K562 (cell line): ENCODE results near the gene CCDC92. TPM values are rescaled to one million over a fixed set of nuclear protein-coding genes. Genes with fewer than 3 reads are reported as not detected.
A peak's percentile ranks its signal among the peaks of the same experiment; 100 is the strongest.

Experiments used
- ATAC-seq: fragments of 200-7000 bp; cut with Tn5 transposase; 3 replicates; pipeline ENCODE4 v1.9.1; 2020; ENCODE audit warnings: moderate library complexity
- BruUV-seq: library from RNA; stranded (reverse); fragments of 400-500 nt; replicated peaks from 2 replicates; lab custom pipeline; 2021; lab: Mats Ljungman, UMichigan
- CTCF ChIA-PET: fragments of 300-600 bp; formaldehyde crosslinking; extraction: SDS; loops from one replicate; lab custom pipeline; 2021; ENCODE audit warnings: low intra/inter-chr PET ratio; lab: Yijun Ruan, JAX
- POLR2A ChIA-PET: fragments of 300-600, 350-650 bp; sonication (Branson Sonifier 250); formaldehyde crosslinking; extraction: SDS; loops from one replicate; lab custom pipeline; 2021; ENCODE audit warnings: antibody characterized with exemption, inconsistent platforms; lab: Yijun Ruan, JAX
- DNase-seq, 4 experiments: peaks; one replicate each; pipeline versions ENCODE4 v3.0.0 to v3.0.0-alpha.2; 2011 to 2018; ENCODE audit warnings: low spot score in 3 of 4, mixed read lengths in 3 of 4; ENCODE audit errors: extremely low read depth in 1 of 4
- FAIRE-seq: peaks from 2 replicates; lab custom pipeline; 2011; peaks lifted over from hg19 to GRCh38; lab: Jason Lieb, UNC
- H2AFZ ChIP-seq: 2 replicates; pipeline ENCODE4 v1.6.0; 2011; ENCODE audit warnings: low read depth, low read length, control low read depth, inconsistent platforms
- H3K27ac ChIP-seq: fragments of 200-600 bp; 3 replicates; pipeline ENCODE4 v1.8.0; 2011; ENCODE audit warnings: low read depth, mild to moderate bottlenecking, control low read depth, inconsistent platforms, low read length, moderate library complexity, mixed read lengths; ENCODE audit errors: extremely low read depth
- H3K27me3 ChIP-seq, 2 experiments: fragments of 300-600 bp in 1 of 2; 2 replicates in 1 of 2; 3 replicates in 1 of 2; pipeline versions ENCODE4 v1.6.0 to v1.8.0; 2011; ENCODE audit warnings: inconsistent platforms in 2 of 2, low read length in 2 of 2, mild to moderate bottlenecking in 1 of 2, mixed read lengths in 1 of 2, moderate library complexity in 1 of 2; ENCODE audit not compliant: control insufficient read depth in 2 of 2, insufficient read depth in 2 of 2
- H3K36me3 ChIP-seq: fragments of 300-600 bp; 3 replicates; pipeline ENCODE4 v1.8.0; 2011; ENCODE audit warnings: mild to moderate bottlenecking, low read length, inconsistent platforms; ENCODE audit not compliant: control insufficient read depth, insufficient read depth
- H3K4me1 ChIP-seq, 2 experiments: fragments of 200-600 bp in 1 of 2; replicated peaks in 1 of 2; 2 replicates in 1 of 2; 3 replicates in 1 of 2; pipeline versions ENCODE4 v1.5.1 to v1.8.0; 2011; ENCODE audit warnings: inconsistent platforms in 2 of 2, low read length in 2 of 2, mild to moderate bottlenecking in 1 of 2, mixed read lengths in 1 of 2, moderate library complexity in 1 of 2; ENCODE audit not compliant: control insufficient read depth in 2 of 2, insufficient read depth in 2 of 2
- H3K4me2 ChIP-seq: 2 replicates; pipeline ENCODE4 v1.6.1; 2011; ENCODE audit warnings: low read length, control low read depth, inconsistent platforms, mixed read lengths; ENCODE audit not compliant: insufficient read depth
- H3K4me3 ChIP-seq: fragments of 200-600 bp; sonication (generic), shearing (Covaris generic); 2 replicates; pipeline ENCODE4 v1.5.1; 2016; ENCODE audit warnings: control low read depth, inconsistent platforms
- H3K79me2 ChIP-seq: fragments of 200-600 bp; 3 replicates; pipeline ENCODE4 v1.8.0; 2011; ENCODE audit warnings: low read length, inconsistent platforms; ENCODE audit not compliant: control insufficient read depth, insufficient read depth
- H3K9ac ChIP-seq, 2 experiments: 2 replicates each; pipeline versions ENCODE4 v1.6.0 to v1.6.1; 2011; ENCODE audit warnings: low read depth in 2 of 2, low read length in 2 of 2, control low read depth in 1 of 2, inconsistent platforms in 1 of 2, mild to moderate bottlenecking in 1 of 2, mixed read lengths in 1 of 2; ENCODE audit not compliant: insufficient read depth in 1 of 2
- H3K9me1 ChIP-seq: one replicate; pipeline ENCODE4 v1.6.0; 2011; ENCODE audit warnings: inconsistent platforms, mild to moderate bottlenecking, low read length, moderate library complexity; ENCODE audit not compliant: control insufficient read depth, insufficient read depth
- H3K9me3 ChIP-seq: replicated peaks from 2 replicates; pipeline ENCODE4 v1.5.1; 2011; ENCODE audit warnings: low read depth, low read length, inconsistent platforms; ENCODE audit not compliant: control insufficient read depth, insufficient read depth
- H4K20me1 ChIP-seq: replicated peaks from 2 replicates; pipeline ENCODE4 v1.6.1; 2011; ENCODE audit warnings: low read length, inconsistent platforms, mixed read lengths; ENCODE audit not compliant: control insufficient read depth, insufficient read depth
- KAT8 ChIP-seq: fragments of 450-650 bp; IDR thresholded peaks from 2 replicates; pipeline ENCODE4 v1.6.1; 2016; ENCODE audit warnings: low read depth, mild to moderate bottlenecking
- ZNF239 ChIP-seq: fragments of 250-450 bp; sonication (Bioruptor Pico); IDR thresholded peaks from 2 replicates; pipeline ENCODE4 v1.4.0; 2020; ENCODE audit warnings: mild to moderate bottlenecking
- WGBS: fragments of 100-300 bp; shearing (Covaris generic); methylation state at CpG from one replicate; pipeline ENCODE4 v1.1.6; 2016; ENCODE audit warnings: low coverage, mixed read lengths; ENCODE audit not compliant: insufficient coverage; ENCODE audit errors: missing lambda C conversion rate; 5-methylcytosine and 5-hydroxymethylcytosine counted together
- in situ Hi-C: fragments of 300-500 bp; cut with MboI; formaldehyde crosslinking; loops from 4 replicates; pipeline ENCODE4 v1.15.0; 2018; ENCODE audit warnings: inconsistent platforms, mixed read lengths
- intact Hi-C: fragments of 100-400 bp; cut with micrococcal nuclease; formaldehyde crosslinking; loops from 2 replicates; pipeline ENCODE4 v1.14.2; 2022
- polyA plus RNA-seq, 8 experiments: library from polyadenylated mRNA; depleted of rRNA in 4 of 8; stranded (reverse) in 5 of 8; unstranded in 3 of 8; fragments of >200 nt; fragmentation: Nextera tagmentation in 2 of 8; fragmentation: Illumina TruSeq in 1 of 8; extraction: Ambion mirVana in 2 of 8; extraction: Trizol in 1 of 8; gene quantifications; 2 replicates each; pipeline versions ENCODE4 v1.2.1 to v1.2.3, GENCODE V29; 2011 to 2014; ENCODE audit warnings: inconsistent platforms in 1 of 8, missing spikeins in 1 of 8
- total RNA-seq, 7 experiments: library from RNA; depleted of rRNA in 6 of 7; stranded (reverse); fragments of >200 nt in 6 of 7; fragmentation: Illumina TruSeq in 2 of 7; extraction: Trizol in 2 of 7; gene quantifications; 2 replicates each; pipeline versions ENCODE4 v1.2.1 to v1.2.3, GENCODE V29; 2011 to 2021; ENCODE audit warnings: low replicate concordance in 1 of 7
- TF ChIP-seq, protein P1 (sequence below), 3 experiments: fragments of 200-800 bp in 1 of 3; fragments of 250-450 bp in 1 of 3; fragments of 450-650 bp in 1 of 3; sonication (Bioruptor Pico) in 1 of 3; sonication (Bioruptor generic) in 1 of 3; formaldehyde crosslinking in 1 of 3; IDR thresholded peaks; 2 replicates each; pipeline versions ENCODE4 v1.6.1 to v1.8.0; 2016 to 2022; ENCODE audit warnings: mild to moderate bottlenecking in 2 of 3, missing genetic modification characterization in 2 of 3, missing compliant biosample characterization in 1 of 3, moderate library complexity in 1 of 3

The CCDC92 gene
- total and polyA plus RNA-seq, 9 of the 15 experiments (the other 6 are each of a cell fraction or from before 2014, with no cell fraction given): 0.27 to 5.9 (median 2.1) TPM

DNA sequence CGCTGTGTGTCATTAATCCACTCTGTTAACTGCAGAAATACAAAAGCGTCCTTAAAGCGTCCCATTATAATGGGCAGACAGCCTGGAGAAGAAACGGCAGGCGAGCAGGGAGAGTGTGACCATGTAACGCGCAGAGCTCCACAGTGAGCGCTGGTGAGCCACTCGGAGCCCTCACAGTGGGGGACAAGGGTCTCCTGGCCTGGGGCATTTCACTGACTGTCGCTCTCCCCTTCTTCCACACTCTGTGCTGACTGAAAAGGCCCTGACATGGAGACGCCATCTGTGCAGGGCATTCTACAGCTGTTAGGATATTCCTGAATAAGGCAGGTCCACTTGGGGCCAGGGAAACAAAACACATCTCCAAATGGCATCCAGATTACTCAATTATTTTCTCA lies 24.2 kb downstream of the CCDC92 start:
- ATAC-seq: no peak; the same call in 2 of the 3 replicates
- no peak for FAIRE-seq
- Histone ChIP-seq H3K9ac (peak overlapping the region in 1 of 2 experiments; percentile 39; a peak in 1 of 4 replicates), H3K4me2 (no peak overlapping the region), H3K9me3 (no peaks in the 10 kb centered on the region), H3K4me3 (no peak overlapping the region), H3K79me2 (no peaks in the 10 kb centered on the region), H3K4me1 (peaks cover 9 to 11% of the 10 kb centered on the region in 2 experiments; a peak in 4 of 5 replicates), H3K27me3 (peaks cover 17 to 27% of the 10 kb centered on the region in 2 experiments; a peak in 4 of 5 replicates), H3K9me1 (no peaks in the 10 kb centered on the region), H4K20me1 (no peaks in the 10 kb centered on the region), H2AFZ (peak overlapping the region; percentile 8; the same call in 1 of the 2 replicates), H3K36me3 (no peaks in the 10 kb centered on the region), H3K27ac (no peak overlapping the region)
- intact Hi-C loops: no loop called here
- no TSS peak for BruUV-seq
- DNase-seq: no peak
- in situ Hi-C loops: no loop called here
- ChIA-PET POLR2A (interaction anchor here (0.6 to 0.9 kb wide), 2 partner anchors 20 to 34 kb away, joined by 3 to 4 read pairs; no protein-coding TSS in a partner anchor), CTCF (no interaction called here)
- TF ChIP-seq, protein P1, sequence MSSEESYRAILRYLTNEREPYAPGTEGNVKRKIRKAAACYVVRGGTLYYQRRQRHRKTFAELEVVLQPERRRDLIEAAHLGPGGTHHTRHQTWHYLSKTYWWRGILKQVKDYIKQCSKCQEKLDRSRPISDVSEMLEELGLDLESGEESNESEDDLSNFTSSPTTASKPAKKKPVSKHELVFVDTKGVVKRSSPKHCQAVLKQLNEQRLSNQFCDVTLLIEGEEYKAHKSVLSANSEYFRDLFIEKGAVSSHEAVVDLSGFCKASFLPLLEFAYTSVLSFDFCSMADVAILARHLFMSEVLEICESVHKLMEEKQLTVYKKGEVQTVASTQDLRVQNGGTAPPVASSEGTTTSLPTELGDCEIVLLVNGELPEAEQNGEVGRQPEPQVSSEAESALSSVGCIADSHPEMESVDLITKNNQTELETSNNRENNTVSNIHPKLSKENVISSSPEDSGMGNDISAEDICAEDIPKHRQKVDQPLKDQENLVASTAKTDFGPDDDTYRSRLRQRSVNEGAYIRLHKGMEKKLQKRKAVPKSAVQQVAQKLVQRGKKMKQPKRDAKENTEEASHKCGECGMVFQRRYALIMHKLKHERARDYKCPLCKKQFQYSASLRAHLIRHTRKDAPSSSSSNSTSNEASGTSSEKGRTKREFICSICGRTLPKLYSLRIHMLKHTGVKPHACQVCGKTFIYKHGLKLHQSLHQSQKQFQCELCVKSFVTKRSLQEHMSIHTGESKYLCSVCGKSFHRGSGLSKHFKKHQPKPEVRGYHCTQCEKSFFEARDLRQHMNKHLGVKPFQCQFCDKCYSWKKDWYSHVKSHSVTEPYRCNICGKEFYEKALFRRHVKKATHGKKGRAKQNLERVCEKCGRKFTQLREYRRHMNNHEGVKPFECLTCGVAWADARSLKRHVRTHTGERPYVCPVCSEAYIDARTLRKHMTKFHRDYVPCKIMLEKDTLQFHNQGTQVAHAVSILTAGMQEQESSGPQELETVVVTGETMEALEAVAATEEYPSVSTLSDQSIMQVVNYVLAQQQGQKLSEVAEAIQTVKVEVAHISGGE (CRISPR knock-in tag; IDR thresholded peaks at IDR 0.05): no peak
- TF ChIP-seq KAT8 (no peak), ZNF239 (CRISPR knock-in tag) (no peak)
- WGBS: 57% methylated on average over 11 of the region's 11 CpGs
